HepG2 (cell line): ENCODE measurements around the gene DRAXIN. TPM values are rescaled to one million over a fixed set of nuclear protein-coding genes. Genes with fewer than 3 reads are reported as not detected.

Experiments
- ATAC-seq: fragments of 200-7000 bp; cut with Tn5 transposase; 3 replicates; pipeline ENCODE4 v1.9.1; 2020; ENCODE audit warnings: mild to moderate bottlenecking, moderate library complexity
- Bru-seq: library from RNA; stranded (reverse); fragments of 400-500 nt; gene quantifications from one replicate; lab custom pipeline; 2021; lab: Mats Ljungman, UMichigan
- BruChase-seq, 2 experiments: library from RNA; stranded (reverse); fragments of 400-500 nt; gene quantifications; one replicate each; lab custom pipeline; 2021; lab: Mats Ljungman, UMichigan
- BruUV-seq: library from RNA; stranded (reverse); fragments of 400-500 nt; replicated peaks from 2 replicates; lab custom pipeline; 2021; lab: Mats Ljungman, UMichigan
- CTCF ChIA-PET: fragments of 300-600 bp; formaldehyde crosslinking; extraction: SDS; loops from one replicate; lab custom pipeline; 2021; ENCODE audit warnings: low total read pairs, inconsistent platforms, low intra/inter-chr PET ratio; lab: Yijun Ruan, JAX
- POLR2A ChIA-PET: fragments of 350-600 bp; sonication (Branson Sonifier 250); formaldehyde crosslinking; loops from one replicate; lab custom pipeline; 2020; ENCODE audit warnings: antibody characterized with exemption, inconsistent platforms; lab: Yijun Ruan, JAX
- DNase-seq: peaks from one replicate; pipeline ENCODE4 v3.0.0-alpha.2; 2015; ENCODE audit warnings: low spot score
- FAIRE-seq: peaks from 3 replicates; lab custom pipeline; 2011; peaks lifted over from hg19 to GRCh38; lab: Jason Lieb, UNC
- H2AFZ ChIP-seq: one replicate; pipeline ENCODE4 v1.6.1; 2011; ENCODE audit warnings: low read length, inconsistent platforms
- H3K27ac ChIP-seq: fragments of 300-600 bp; 3 replicates; pipeline ENCODE4 v1.8.0; 2011; ENCODE audit warnings: mixed run types, mild to moderate bottlenecking, mixed read lengths, low read length, inconsistent platforms; ENCODE audit not compliant: insufficient read depth; ENCODE audit errors: extremely low read length
- H3K27me3 ChIP-seq, 2 experiments: fragments of 200-600 bp in 1 of 2; 2 replicates in 1 of 2; 3 replicates in 1 of 2; pipeline versions ENCODE4 v1.6.0 to v1.8.0; 2011; ENCODE audit warnings: low read length in 2 of 2, mild to moderate bottlenecking in 2 of 2, moderate library complexity in 2 of 2, inconsistent platforms in 1 of 2; ENCODE audit not compliant: insufficient read depth in 2 of 2, control insufficient read depth in 1 of 2
- H3K36me3 ChIP-seq, 2 experiments: fragments of 200-600 bp in 1 of 2; replicated peaks in 1 of 2; 2 replicates in 1 of 2; 3 replicates in 1 of 2; pipeline versions ENCODE4 v1.5.1 to v1.8.0; 2011; ENCODE audit warnings: low read length in 2 of 2, inconsistent platforms in 1 of 2; ENCODE audit not compliant: insufficient read depth in 2 of 2, control insufficient read depth in 1 of 2
- H3K4me1 ChIP-seq: 2 replicates; pipeline ENCODE4 v1.5.1; 2012; ENCODE audit warnings: low read length, inconsistent platforms; ENCODE audit not compliant: insufficient read depth
- H3K4me2 ChIP-seq: 2 replicates; pipeline ENCODE4 v1.6.0; 2011; ENCODE audit warnings: low read depth, low read length, inconsistent platforms
- H3K4me3 ChIP-seq, 3 experiments: fragments of 200-600 bp in 1 of 3; sonication (generic), shearing (Covaris generic) in 1 of 3; replicated peaks in 1 of 3; 2 replicates each; pipeline ENCODE4 v1.5.1; 2011 to 2016; ENCODE audit warnings: low read length in 3 of 3, inconsistent platforms in 2 of 3, low read depth in 2 of 3, mild to moderate bottlenecking in 2 of 3, control low read depth in 1 of 3, mixed read lengths in 1 of 3; ENCODE audit not compliant: insufficient read depth in 1 of 3
- H3K79me2 ChIP-seq: one replicate; pipeline ENCODE4 v1.6.1; 2011; ENCODE audit warnings: low read length, inconsistent platforms; ENCODE audit not compliant: insufficient read depth
- H3K9ac ChIP-seq: 2 replicates; pipeline ENCODE4 v1.6.0; 2011; ENCODE audit warnings: mild to moderate bottlenecking, low read depth, low read length, inconsistent platforms; ENCODE audit not compliant: insufficient read depth
- H3K9me3 ChIP-seq: 2 replicates; pipeline ENCODE4 v1.5.1; 2012; ENCODE audit warnings: mild to moderate bottlenecking, low read length
- H4K20me1 ChIP-seq: 2 replicates; pipeline ENCODE4 v1.6.0; 2011; ENCODE audit warnings: inconsistent platforms, mild to moderate bottlenecking, low read length, moderate library complexity; ENCODE audit not compliant: insufficient read depth
- FLYWCH1 ChIP-seq: sonication (generic); formaldehyde crosslinking; IDR thresholded peaks from 2 replicates; pipeline ENCODE4 v1.8.1; 2023; ENCODE audit warnings: mild to moderate bottlenecking, missing genetic modification reagents
- ZNF12 ChIP-seq: sonication (generic); formaldehyde crosslinking; IDR thresholded peaks from 2 replicates; pipeline ENCODE4 v1.5.0; 2020; ENCODE audit warnings: missing genetic modification reagents
- ZNF282 ChIP-seq: fragments of 450-650 bp; IDR thresholded peaks from 2 replicates; pipeline ENCODE4 v1.6.1; 2018; ENCODE audit not compliant: partially characterized antibody
- ZNF577 ChIP-seq: sonication (generic); formaldehyde crosslinking; IDR thresholded peaks from 2 replicates; pipeline ENCODE4 v1.4.0; 2020; ENCODE audit warnings: mild to moderate bottlenecking, low read depth, missing genetic modification reagents, borderline replicate concordance
- ZNF878 ChIP-seq: sonication (generic); formaldehyde crosslinking; IDR thresholded peaks from 2 replicates; pipeline ENCODE4 v1.8.1; 2023; ENCODE audit warnings: mild to moderate bottlenecking, missing genetic modification reagents, moderate library complexity
- WGBS: methylation state at CpG from one replicate; pipeline ENCODE4 v1.1.6; 2017; ENCODE audit warnings: low lambda C conversion rate; 5-methylcytosine and 5-hydroxymethylcytosine counted together
- in situ Hi-C: cut with HindIII; loops from 2 replicates; pipeline ENCODE4 v1.10.0; 2017; ENCODE audit warnings: low pct_unique_long_range_greater_than_20kb; ENCODE audit not compliant: extremely low pct_ligation_motif_present
- intact Hi-C: fragments of 100-400 bp; cut with micrococcal nuclease; formaldehyde crosslinking; loops from one replicate; pipeline ENCODE4 v1.10.0; 2022; ENCODE audit not compliant: unreplicated experiment
- long read RNA-seq, 2 experiments: library from RNA in 1 of 2; library from polyadenylated mRNA in 1 of 2; stranded (forward) in 1 of 2; unstranded in 1 of 2; transcript quantifications; one replicate each; pipeline ENCODE4 v2.0.0, GENCODE V29; 2019 to 2022
- polyA minus RNA-seq, 3 experiments: library from RNA; depleted of rRNA, polyadenylated mRNA; stranded (reverse); fragments of >200 nt; gene quantifications; 2 replicates each; pipeline ENCODE4 v1.2.3, GENCODE V29; 2011; ENCODE audit warnings: low replicate concordance in 1 of 3
- polyA plus RNA-seq, 8 experiments: library from polyadenylated mRNA; depleted of rRNA in 3 of 8; stranded (reverse) in 7 of 8; unstranded in 1 of 8; fragments of >200 nt; fragmentation: Illumina TruSeq in 4 of 8; extraction: Trizol in 4 of 8; gene quantifications; 2 replicates each; pipeline versions ENCODE4 v1.2.1 to v1.2.3, GENCODE V29; 2011 to 2016; ENCODE audit warnings: low read depth in 4 of 8, missing spikeins in 1 of 8, mixed read lengths in 1 of 8; ENCODE audit not compliant: insufficient read depth in 1 of 8
- total RNA-seq, 5 experiments: library from RNA; depleted of rRNA; stranded (reverse); fragments of >200 nt; fragmentation: Illumina TruSeq; extraction: Trizol; gene quantifications; 2 replicates each; pipeline ENCODE4 v1.2.3, GENCODE V29; 2016; ENCODE audit warnings: low read depth in 1 of 5
- TF ChIP-seq, protein P1 (sequence below): sonication (generic); formaldehyde crosslinking; conservative IDR thresholded peaks from 2 replicates; pipeline ENCODE4 v1.5.0; 2020; ENCODE audit warnings: missing genetic modification reagents
- TF ChIP-seq, protein P2 (sequence below): sonication (generic); formaldehyde crosslinking; IDR thresholded peaks from 2 replicates; pipeline ENCODE4 v1.9.0; 2021; ENCODE audit warnings: mild to moderate bottlenecking, missing genetic modification reagents

Gene DRAXIN, protein sequence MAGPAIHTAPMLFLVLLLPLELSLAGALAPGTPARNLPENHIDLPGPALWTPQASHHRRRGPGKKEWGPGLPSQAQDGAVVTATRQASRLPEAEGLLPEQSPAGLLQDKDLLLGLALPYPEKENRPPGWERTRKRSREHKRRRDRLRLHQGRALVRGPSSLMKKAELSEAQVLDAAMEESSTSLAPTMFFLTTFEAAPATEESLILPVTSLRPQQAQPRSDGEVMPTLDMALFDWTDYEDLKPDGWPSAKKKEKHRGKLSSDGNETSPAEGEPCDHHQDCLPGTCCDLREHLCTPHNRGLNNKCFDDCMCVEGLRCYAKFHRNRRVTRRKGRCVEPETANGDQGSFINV
- total RNA-seq (2016; rRNA removed; fragmentation: Illumina TruSeq; extraction: Trizol) (0.02 TPM in 1 of 2 replicates, not detected in the other), polyA plus RNA-seq (2011; rRNA removed) (not detected in 2 replicates), polyA minus RNA-seq (2011; rRNA and poly(A)+ RNA removed; ENCODE audit: low replicate concordance) (0.09 and 0.10 TPM in 2 replicates), Bru-seq, nascent RNA (not detected), BruChase-seq, experiment 1, labeled RNA remaining after a 6-hour chase (not detected), BruChase-seq, experiment 2, labeled RNA remaining after a 2-hour chase (percentile 6 among the genes with signal in this experiment)
- not detected in 2 replicates for total RNA-seq (2016; cell fraction: cytosol; rRNA removed; fragmentation: Illumina TruSeq; extraction: Trizol; ENCODE audit: low read depth)
- total RNA-seq (2016; cell fraction: insoluble cytoplasmic fraction; rRNA removed; fragmentation: Illumina TruSeq; extraction: Trizol) = 0.02 TPM in 1 of 2 replicates, not detected in the other
- not detected in 2 replicates for total RNA-seq (2016; cell fraction: membrane; rRNA removed; fragmentation: Illumina TruSeq; extraction: Trizol)
- total RNA-seq (2016; cell fraction: nucleus; rRNA removed; fragmentation: Illumina TruSeq; extraction: Trizol) = not detected in 2 replicates
- under 0.01 TPM in 1 of 2 replicates, not detected in the other for polyA plus RNA-seq (2011; cell fraction: cytosol; rRNA removed)
- not detected in 2 replicates for polyA plus RNA-seq (2011; cell fraction: nucleus; rRNA removed)
- polyA plus RNA-seq (2012) = not detected in 2 replicates
- not detected in 2 replicates for polyA plus RNA-seq (2016; cell fraction: cytosol; fragmentation: Illumina TruSeq; extraction: Trizol; ENCODE audit: low read depth)
- not detected in 2 replicates for polyA plus RNA-seq (2016; cell fraction: insoluble cytoplasmic fraction; fragmentation: Illumina TruSeq; extraction: Trizol; ENCODE audit: low read depth)
- polyA plus RNA-seq (2016; cell fraction: membrane; fragmentation: Illumina TruSeq; extraction: Trizol; ENCODE audit: low read depth) = not detected in 2 replicates
- polyA plus RNA-seq (2016; cell fraction: nucleus; fragmentation: Illumina TruSeq; extraction: Trizol; ENCODE audit: insufficient read depth, low read depth) = 0.05 TPM in 1 of 2 replicates, not detected in the other
- polyA minus RNA-seq (2011; cell fraction: cytosol; rRNA and poly(A)+ RNA removed) = not detected in 2 replicates
- not detected in 2 replicates for polyA minus RNA-seq (2011; cell fraction: nucleus; rRNA and poly(A)+ RNA removed)
- long read RNA-seq, experiment 1 = 0 reads
- long read RNA-seq, experiment 2 = 0 reads

DNA sequence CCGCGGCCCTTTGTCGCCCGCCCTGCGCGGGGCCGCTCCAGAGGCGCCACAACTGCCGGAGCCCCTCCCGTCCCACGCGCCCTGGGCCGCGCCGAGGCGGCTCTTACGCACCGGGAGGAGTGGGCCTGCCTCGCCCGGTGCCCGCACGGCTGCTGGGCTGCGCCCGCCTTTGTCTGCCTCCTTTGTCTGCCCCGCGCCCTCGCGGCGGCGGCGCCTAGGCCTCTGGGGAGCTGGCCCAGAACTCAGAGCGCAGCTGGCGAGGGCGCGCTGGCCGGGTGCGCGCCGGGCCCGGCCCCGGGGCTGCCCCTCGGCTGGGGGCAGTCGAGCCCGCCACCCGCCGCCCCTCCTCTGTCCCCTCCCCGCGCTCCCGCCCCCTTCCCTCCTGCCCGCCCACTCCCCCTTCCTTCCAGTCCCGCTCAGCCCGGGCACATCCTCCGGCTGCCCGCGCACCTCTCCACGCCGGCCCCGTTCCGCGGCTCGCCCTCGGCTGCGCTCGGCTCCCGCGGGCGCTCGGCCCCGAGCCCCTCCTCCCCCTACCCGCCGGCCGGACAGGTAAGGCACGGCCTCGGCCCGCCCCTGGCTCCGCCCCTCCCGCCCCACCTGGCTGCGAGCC is at the start of gene DRAXIN:
TSS of gene DRAXIN (plus strand) at position 409 of the 613 bp plus-strand sequence. CDS start 14,549 bp downstream, outside the sequence.
- Histone ChIP-seq H3K27me3 (peaks cover 16 to 66% of the 10 kb centered on the region in 2 experiments), H2AFZ (no peak within 1 kb of the TSS), H3K9ac (no peak within 1 kb of the TSS), H3K4me2 (peak within 1 kb of the TSS; percentile 49), H3K27ac (no peak within 1 kb of the TSS), H4K20me1 (no peaks in the 10 kb centered on the region), H3K36me3 (no peaks in the 10 kb centered on the region), H3K79me2 (no peaks in the 10 kb centered on the region), H3K4me1 (peaks cover 15% of the 10 kb centered on the region), H3K9me3 (no peaks in the 10 kb centered on the region), H3K4me3 (peak within 1 kb of the TSS in 1 of 3 experiments; percentile 24; a peak in 1 of 6 replicates)
- DNase-seq (no peak), FAIRE-seq (no peak), ATAC-seq (peak; percentile 23; the same call in 2 of the 3 replicates)
- TF ChIP-seq, protein P1, sequence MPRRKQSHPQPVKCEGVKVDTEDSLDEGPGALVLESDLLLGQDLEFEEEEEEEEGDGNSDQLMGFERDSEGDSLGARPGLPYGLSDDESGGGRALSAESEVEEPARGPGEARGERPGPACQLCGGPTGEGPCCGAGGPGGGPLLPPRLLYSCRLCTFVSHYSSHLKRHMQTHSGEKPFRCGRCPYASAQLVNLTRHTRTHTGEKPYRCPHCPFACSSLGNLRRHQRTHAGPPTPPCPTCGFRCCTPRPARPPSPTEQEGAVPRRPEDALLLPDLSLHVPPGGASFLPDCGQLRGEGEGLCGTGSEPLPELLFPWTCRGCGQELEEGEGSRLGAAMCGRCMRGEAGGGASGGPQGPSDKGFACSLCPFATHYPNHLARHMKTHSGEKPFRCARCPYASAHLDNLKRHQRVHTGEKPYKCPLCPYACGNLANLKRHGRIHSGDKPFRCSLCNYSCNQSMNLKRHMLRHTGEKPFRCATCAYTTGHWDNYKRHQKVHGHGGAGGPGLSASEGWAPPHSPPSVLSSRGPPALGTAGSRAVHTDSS (CRISPR knock-in tag) = no peak
- TF ChIP-seq FLYWCH1 (CRISPR knock-in tag) (no peak), ZNF282 (no peak), ZNF12 (CRISPR knock-in tag) (no peak), ZNF577 (CRISPR knock-in tag) (no peak), ZNF878 (no peak)
- TF ChIP-seq, protein P2, sequence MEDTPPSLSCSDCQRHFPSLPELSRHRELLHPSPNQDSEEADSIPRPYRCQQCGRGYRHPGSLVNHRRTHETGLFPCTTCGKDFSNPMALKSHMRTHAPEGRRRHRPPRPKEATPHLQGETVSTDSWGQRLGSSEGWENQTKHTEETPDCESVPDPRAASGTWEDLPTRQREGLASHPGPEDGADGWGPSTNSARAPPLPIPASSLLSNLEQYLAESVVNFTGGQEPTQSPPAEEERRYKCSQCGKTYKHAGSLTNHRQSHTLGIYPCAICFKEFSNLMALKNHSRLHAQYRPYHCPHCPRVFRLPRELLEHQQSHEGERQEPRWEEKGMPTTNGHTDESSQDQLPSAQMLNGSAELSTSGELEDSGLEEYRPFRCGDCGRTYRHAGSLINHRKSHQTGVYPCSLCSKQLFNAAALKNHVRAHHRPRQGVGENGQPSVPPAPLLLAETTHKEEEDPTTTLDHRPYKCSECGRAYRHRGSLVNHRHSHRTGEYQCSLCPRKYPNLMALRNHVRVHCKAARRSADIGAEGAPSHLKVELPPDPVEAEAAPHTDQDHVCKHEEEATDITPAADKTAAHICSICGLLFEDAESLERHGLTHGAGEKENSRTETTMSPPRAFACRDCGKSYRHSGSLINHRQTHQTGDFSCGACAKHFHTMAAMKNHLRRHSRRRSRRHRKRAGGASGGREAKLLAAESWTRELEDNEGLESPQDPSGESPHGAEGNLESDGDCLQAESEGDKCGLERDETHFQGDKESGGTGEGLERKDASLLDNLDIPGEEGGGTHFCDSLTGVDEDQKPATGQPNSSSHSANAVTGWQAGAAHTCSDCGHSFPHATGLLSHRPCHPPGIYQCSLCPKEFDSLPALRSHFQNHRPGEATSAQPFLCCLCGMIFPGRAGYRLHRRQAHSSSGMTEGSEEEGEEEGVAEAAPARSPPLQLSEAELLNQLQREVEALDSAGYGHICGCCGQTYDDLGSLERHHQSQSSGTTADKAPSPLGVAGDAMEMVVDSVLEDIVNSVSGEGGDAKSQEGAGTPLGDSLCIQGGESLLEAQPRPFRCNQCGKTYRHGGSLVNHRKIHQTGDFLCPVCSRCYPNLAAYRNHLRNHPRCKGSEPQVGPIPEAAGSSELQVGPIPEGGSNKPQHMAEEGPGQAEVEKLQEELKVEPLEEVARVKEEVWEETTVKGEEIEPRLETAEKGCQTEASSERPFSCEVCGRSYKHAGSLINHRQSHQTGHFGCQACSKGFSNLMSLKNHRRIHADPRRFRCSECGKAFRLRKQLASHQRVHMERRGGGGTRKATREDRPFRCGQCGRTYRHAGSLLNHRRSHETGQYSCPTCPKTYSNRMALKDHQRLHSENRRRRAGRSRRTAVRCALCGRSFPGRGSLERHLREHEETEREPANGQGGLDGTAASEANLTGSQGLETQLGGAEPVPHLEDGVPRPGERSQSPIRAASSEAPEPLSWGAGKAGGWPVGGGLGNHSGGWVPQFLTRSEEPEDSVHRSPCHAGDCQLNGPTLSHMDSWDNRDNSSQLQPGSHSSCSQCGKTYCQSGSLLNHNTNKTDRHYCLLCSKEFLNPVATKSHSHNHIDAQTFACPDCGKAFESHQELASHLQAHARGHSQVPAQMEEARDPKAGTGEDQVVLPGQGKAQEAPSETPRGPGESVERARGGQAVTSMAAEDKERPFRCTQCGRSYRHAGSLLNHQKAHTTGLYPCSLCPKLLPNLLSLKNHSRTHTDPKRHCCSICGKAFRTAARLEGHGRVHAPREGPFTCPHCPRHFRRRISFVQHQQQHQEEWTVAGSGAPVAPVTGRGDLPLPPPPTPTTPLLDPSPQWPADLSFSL (CRISPR knock-in tag) = no peak
- no TSS peak for BruUV-seq
- 13% methylated on average over 6 of the region's 78 CpGs for WGBS
- in situ Hi-C loops (loop anchor here (10.0 kb wide), 1 partner anchor 63 kb away; no protein-coding TSS in a partner anchor), intact Hi-C loops (no loop called here)
- POLR2A ChIA-PET = no interaction called here
- CTCF ChIA-PET = no interaction called here
